ENCODE measurements around the gene TPSG1.

The TPSG1 gene

DNA sequence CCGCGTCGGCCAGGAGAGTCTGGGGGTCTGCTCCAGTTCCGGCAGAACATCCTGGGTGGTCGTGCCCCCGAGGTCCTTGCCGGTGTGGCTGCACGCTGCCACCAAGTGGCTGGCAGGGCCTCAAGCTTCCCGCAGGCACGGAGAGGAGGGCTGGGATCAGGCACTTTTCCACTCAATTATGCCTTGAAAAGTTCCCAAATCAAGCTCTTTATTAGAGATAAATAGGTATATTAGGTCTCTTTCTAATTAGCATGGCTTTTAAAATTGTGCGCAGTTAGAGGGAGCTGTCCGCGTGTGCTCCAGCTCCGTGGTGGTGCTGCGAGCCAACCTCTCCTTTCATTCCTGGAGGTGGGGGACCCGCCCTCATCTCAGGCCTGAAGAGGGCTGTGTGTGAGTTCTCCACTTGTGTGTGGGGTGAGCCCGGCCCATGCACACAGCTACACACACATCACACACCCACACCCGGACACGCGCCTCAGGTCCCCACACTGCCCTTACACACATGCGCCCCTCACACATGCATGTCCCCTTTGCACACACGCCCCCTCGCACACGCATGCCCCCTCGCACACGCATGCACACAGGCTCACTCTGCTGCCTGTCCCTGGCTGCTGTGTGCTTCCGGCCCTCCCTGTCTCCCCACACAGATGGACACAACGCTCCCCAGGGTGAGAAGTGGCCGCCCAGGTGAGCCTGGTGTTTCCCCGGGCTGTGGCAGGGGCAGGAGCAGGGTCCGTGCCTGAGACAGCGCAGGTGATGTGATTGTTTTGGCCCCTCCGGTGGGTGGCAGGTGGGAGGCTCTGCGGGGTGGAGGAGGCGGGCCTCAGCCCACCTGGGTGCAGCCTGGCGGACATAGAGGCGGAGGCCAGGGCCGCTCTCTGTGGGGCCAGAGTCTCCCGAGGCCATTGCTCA, 43.4 kb downstream of the TPSG1 start:
- DNase-seq (ENCODE audit: extremely low read depth in 1 of 2, low read depth in 1 of 2), result no peak

DNA sequence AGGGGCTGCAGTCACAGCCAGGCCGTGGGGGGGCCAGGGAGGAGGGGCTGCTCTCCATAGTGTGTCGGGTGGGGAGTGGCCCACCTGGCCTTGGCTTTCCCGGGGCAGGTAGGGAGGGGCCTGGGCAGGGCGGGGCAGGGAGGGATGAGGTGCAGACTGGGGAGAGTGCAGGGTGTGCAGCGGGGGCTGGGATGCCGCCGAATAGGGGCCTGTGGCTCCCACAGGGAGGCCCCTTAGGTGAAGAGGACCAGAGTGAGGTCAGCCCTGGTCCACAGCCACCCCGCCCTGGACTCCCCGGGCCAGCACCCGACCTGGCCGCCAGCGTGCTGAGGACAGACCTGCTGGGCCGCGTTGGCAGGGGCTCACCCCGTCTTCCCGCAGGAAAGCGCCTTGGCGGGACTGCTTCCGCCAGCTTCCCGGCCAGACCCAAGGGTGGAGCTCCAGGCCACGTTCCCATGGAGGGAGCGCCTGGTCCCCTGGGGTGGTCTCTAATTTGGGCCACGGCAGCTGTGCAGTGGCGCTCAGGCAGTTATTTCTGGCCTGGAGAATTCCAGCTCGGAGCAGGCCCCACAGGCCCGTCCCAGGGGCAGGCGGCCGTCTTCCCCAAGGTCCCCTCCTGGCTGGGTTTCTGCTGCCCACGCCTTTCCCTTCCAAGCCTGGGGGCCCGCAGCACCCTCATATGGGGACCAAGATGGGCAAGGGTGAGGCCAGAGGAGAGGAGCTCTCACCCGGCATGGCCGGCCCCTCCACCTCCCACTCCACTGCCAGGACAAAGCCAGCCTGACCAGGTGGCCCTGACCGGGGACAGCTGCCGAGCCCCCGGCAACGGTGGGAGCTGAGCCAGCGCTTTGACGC, 44.3 kb downstream of the TPSG1 start:
- no peak for DNase-seq (ENCODE audit: extremely low read depth in 1 of 2, low read depth in 1 of 2)

DNA sequence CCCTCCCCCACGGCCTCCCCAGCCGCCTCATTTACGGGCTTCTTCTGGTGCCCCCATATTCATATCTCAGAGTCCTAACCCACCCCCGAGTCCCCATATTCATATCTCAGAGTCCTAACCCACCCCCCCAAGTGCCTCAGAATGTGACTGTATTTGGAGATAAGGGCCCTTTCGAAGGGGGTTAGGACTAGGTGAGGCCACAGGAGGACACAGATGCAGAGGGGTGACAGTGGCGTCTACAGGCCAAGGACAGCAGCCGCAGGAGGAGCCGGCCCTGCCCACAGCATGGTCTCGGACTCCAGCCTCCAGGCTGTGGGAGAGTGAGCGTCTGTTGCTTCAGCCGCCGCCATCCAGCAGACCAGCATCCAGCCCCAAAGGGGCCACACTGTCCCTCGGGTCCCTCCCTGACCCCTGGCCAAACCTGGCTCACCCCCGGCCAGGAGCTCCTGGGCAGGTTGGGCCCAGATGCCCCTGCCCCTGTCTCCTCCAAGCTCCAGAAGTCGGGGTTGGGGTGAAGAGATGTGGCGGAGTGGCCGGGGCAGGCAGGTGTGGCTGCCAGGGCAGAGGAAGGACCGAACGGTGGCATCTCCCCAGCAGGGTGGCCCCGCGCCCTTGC, 46.7 kb downstream of the TPSG1 start:
- no peak for DNase-seq (ENCODE audit: extremely low read depth in 1 of 2, low read depth in 1 of 2)

DNA sequence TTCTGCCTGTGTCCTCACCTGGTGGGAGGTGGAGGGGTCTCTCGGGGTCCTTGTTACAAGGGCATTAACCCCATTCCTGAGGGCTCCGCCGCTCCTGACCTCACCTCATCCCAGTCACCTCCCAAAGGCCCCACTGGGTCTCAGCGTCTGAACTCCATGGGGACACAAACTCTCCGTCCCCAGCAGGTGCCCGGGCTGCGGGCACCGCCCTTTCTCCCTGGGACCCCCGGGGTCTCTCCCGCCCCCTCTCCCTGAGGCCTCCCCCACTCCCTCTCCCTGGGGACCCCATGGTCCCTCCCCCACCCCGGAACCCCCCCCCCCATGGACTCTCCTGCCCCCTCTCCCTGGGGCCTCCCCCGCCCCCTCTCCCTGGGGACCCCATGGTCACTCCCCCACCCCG, 47.3 kb downstream of the TPSG1 start:
- no peak for DNase-seq (ENCODE audit: extremely low read depth in 1 of 2, low read depth in 1 of 2)

DNA sequence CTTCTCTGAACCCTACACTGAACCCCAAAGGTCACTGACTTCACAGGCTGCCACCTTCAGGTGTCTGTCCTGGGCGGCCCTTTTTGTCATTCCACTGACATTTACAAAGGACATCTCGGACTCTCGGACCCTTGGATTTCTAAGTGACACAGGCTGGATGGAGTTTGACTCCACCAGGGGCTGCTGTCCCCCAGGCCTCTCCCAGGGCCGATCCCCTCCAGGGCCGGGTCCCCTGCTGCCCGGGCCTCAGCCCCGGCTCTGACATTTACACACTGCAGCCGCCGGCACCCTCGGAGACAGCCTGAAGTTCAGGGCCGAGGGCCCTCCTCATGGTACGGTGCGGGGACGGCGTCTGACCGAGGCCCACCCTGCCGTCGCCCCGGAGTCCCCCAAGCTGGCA, 48.0 kb downstream of the TPSG1 start:
- no peak for DNase-seq (ENCODE audit: extremely low read depth in 1 of 2, low read depth in 1 of 2)

DNA sequence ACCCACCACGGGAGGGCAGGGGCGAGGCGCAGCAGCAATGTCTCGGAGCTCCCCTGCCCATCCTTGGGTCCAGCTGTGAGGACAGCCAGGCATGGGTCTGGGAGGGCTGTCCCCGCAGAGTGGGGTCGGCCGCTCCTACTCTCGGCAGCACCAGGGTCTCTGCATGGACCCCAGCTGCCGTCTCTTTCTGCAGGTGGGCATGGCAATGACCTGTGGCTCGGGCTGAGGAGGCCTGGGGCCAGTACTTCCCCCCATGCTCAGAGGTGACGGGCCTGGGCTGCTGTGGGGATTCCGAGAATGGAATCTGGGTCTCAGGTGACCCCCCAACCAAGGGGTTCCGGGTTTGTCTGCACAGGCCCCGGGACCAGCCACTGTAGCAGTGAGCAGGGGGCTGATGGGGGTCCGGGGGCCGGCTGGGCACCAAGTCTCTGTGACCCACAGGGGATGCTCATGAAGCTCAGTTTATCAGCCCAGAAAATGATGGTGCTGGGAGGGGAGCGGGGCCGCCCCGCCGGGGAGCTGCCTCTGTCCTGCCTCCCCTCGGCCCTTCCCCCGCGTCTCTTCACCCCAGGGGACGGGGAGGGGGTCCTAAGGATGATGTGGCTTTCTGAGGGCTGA, 48.7 kb downstream of the TPSG1 start:
- DNase-seq (ENCODE audit: extremely low read depth in 1 of 2, low read depth in 1 of 2), result no peak

DNA sequence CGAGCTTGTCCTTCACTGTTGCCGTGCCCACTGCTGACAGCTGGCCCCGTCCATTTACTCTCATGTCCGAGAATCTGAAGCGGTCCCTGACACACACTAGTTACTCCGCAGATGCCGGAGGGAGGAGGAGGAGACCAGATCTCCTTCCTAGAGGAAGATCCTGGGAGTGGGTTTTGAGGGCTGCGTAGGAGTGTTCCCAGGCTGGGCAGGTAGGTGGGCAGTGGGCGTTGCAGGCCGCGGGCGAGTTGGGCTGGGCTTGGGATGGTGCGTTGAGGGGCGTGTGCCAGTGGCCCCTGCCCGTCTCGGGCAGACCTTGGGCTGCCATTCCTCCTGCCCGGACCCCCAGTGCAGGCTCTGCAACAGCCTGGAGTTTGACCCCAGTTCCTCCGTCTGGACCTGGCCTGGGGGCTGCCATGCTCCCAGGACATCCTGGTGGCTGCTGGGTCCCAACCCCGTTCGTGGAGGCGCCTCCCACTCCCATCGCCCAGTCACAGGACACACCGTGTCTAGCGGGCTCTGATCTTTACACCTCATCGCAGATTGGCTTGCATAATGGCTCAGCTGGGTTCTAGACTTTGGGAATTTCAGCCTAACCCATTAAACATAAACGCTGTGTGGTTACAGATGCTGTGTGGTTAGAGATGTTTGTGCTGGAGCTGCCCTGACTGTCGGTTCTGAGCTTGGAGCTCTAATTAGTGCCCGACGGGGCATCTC, 49.3 kb downstream of the TPSG1 start:
- no peak for DNase-seq (ENCODE audit: extremely low read depth in 1 of 2, low read depth in 1 of 2)

DNA sequence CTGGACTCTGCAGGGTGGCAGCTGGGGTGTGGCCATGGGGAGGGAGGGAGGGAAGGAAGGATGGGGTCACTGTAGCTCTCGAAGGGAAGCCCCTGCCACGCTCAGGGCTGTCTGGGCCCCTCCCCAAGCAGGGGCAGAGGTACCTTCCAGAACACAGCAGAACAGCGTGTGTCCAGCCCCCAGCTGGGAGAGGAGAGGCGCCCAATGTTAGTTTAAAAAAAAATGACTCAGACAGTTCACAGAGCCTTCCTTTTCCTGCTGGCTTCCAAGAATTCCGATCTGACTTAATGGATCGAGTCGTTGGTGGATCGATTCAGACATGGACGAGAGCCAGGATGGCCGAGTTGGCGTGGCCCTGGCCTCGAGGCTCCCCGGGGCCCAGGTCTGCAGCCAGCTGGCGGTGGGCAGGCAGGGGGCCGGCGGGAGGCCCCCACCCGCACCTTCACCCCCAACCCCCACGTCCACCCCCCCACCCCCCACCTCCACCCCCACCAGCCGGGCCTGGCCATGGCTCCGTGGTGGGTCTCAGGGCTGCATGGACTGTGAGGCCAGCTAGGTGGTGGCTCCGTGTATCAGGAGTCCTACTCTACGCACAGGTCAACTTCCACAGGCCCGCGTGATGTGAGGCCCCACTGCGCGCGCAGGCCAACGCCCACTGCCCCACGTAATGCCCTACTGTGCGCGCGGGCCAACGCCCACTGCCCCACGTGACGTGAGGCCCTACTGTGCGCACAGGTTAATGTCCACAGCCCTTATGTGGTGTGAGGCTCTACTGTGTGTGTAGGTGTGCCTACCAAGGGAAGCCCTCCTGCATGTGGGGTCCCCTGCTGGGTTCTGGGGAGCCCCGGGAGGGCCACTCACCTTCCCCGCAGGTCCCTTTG, 50.4 kb downstream of the TPSG1 start:
- DNase-seq (ENCODE audit: extremely low read depth in 1 of 2, low read depth in 1 of 2), result no peak

DNA sequence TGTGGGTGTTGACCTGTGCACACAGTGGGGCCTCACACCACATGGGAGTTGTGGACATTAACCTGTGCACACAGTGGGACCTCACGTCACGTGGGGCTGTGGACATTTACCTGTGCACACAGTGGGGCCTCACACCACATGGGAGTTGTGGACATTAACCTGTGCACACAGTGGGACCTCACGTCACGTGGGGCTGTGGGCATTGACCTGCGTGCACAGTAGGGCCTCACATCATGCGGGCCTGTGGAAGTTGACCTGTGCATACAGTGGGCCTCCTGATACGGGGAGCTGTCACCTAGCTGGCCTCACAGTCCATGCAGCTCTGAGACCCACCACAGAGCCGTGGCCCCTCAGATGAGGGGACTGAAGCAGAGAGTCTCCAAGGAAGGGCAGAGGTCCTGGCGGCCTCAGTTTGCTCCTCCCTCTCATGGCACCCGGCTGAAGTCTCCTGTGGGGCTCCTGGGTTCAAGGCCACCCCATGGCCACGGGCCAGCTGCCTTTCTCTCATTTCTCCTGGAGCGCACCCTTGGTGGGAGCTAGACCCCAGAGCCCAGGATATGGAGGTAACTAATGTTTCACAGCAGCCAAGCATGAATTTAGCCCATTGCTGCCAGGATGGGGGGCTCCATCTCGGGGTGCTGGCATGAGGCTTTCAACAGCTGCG, 51.1 kb downstream of the TPSG1 start:
- no peak for DNase-seq (ENCODE audit: extremely low read depth in 1 of 2, low read depth in 1 of 2)

DNA sequence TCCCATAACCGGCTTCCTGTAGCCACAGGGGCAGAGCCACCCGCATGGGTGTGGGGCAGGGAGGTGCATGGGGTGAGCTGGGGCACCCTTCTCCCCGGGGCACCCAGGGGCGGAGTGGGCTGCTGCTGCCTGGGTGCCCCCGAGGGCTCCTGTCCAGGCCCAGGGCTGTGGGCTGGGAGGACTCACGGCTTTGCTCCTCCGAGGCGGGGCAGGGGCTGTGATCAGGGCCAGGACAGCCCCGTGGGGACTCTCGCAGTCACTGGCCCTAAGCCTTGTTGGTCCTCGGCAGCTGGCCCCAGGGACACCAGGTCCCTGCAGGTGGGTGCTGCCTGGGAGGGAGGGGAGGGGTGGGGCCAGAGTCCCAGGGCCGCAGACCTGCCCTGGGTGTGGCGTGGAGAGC, 52.4 kb downstream of the TPSG1 start:
- no peak for DNase-seq (ENCODE audit: extremely low read depth in 1 of 2, low read depth in 1 of 2)

DNA sequence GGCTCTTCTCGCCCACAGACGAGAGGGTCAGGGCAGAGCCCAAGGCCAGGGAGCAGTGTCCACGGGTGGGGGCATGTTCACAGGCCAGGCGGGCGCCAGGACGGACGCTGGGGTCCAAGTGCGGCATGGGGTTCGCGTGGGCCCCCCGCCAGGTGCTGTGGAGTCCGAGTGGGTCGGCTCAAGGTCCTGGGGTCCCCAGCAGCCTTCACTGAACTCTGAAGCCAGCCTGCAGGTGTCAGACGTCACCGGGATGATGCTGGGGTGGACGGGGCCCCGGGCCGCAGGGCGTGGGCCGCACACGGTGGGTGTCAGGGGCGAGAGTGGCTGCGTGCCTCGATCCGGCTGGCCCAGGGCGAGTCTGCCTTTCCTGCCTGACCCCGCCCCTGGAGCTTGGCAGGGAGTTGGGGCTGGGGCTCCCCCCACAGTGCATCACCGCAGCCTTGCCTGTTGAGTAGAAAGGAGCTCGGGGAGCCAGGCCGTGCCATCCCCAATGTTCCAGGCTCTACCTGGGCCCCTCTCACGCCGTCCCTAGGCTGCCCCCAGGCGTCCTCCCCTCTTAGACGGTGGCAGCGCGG, 53.1 kb downstream of the TPSG1 start:
- no peak for DNase-seq (ENCODE audit: extremely low read depth in 1 of 2, low read depth in 1 of 2)

Data from activated CD8-positive, alpha-beta memory T cell treated with anti-CD3 and anti-CD28 coated beads for 1 hour (primary cell).